ENCODE data around the gene PNMA1. TPM values are rescaled to one million over a fixed set of nuclear protein-coding genes. Genes with fewer than 3 reads are reported as not detected.
A peak's percentile ranks its signal among the peaks of the same experiment; 100 is the strongest.

Gene PNMA1
- total and polyA plus RNA-seq, 2 of the 13 experiments (the other 11 are each of a cell fraction or from before 2014, with no cell fraction given) = 7.0 to 8.3 TPM

- TF ChIP-seq TFE3 (CRISPR knock-in tag; IDR thresholded peaks at IDR 0.05) (peak; percentile 86), KLF16 (CRISPR knock-in tag; IDR thresholded peaks at IDR 0.05) (no peak), RFX3 (CRISPR knock-in tag; IDR thresholded peaks at IDR 0.05) (no peak), ZBTB4 (CRISPR knock-in tag; IDR thresholded peaks at IDR 0.05; ENCODE audit: borderline replicate concordance) (no peak), MIER2 (CRISPR knock-in tag; IDR thresholded peaks at IDR 0.05) (no peak), SNRNP70 (IDR thresholded peaks at IDR 0.05; ENCODE audit: low read depth, low read length) (no peak), MYC (CRISPR knock-in tag; IDR thresholded peaks at IDR 0.05; ENCODE audit: borderline replicate concordance) (peak; percentile 49), ZNF281 (CRISPR knock-in tag; IDR thresholded peaks at IDR 0.05; ENCODE audit: borderline replicate concordance) (peak; percentile 91), ZNF143 (CRISPR knock-in tag; IDR thresholded peaks at IDR 0.05) (no peak), ZBTB7A (CRISPR knock-in tag; IDR thresholded peaks at IDR 0.05) (no peak), MAZ (IDR thresholded peaks at IDR 0.05; ENCODE audit: borderline replicate concordance, low read depth, low read length) (no peak), MAZ (CRISPR knock-in tag; IDR thresholded peaks at IDR 0.05; ENCODE audit: low read depth) (no peak), CREBL2 (CRISPR knock-in tag; IDR thresholded peaks at IDR 0.05; ENCODE audit: borderline replicate concordance) (no peak), NCOA1 (CRISPR knock-in tag; IDR thresholded peaks at IDR 0.05) (no peak), ZNF678 (CRISPR knock-in tag; IDR thresholded peaks at IDR 0.05) (no peak), BCLAF1 (IDR thresholded peaks at IDR 0.05) (no peak), ZC3H4 (CRISPR knock-in tag; IDR thresholded peaks at IDR 0.05; ENCODE audit: borderline replicate concordance) (no peak), FOXK2 (IDR thresholded peaks at IDR 0.05) (peak; percentile 81), BCL6 (CRISPR knock-in tag; IDR thresholded peaks at IDR 0.05) (no peak), ZNF616 (CRISPR knock-in tag; IDR thresholded peaks at IDR 0.05; ENCODE audit: low read depth) (no peak), CENPX (CRISPR knock-in tag; IDR thresholded peaks at IDR 0.05) (no peak), RXRB (CRISPR knock-in tag; IDR thresholded peaks at IDR 0.05; ENCODE audit: borderline replicate concordance) (peak; percentile 26; the same call in 1 of the 2 replicates)
Measured at GRCh38 chr14:73763396-73763795, 49.2 kb upstream of the PNMA1 start (continued).

Data from HepG2 (cell line).